CMK (cell line): ENCODE results near the gene CCDC191.

Source experiments
- DNase-seq: peaks from one replicate; pipeline ENCODE4 v3.0.0-alpha.2; 2010; ENCODE audit warnings: low read depth

Gene CCDC191

GRCh38 chr3:114056130-114057010 is at the start of gene CCDC191, which contains the start of gene QTRT2:
CCDC191 (minus strand) TSS chr3:114056526; CDS start chr3:114056466, 60 bp downstream.
QTRT2 (plus strand) TSS chr3:114056737; CDS start chr3:114065258, 8,521 bp downstream.
- DNase-seq = peak; percentile 94

GRCh38 chr3:114104414-114104813 is 48.1 kb upstream of the CCDC191 start:
- no peak for DNase-seq

- no peak for DNase-seq
Measured at GRCh38 chr3:114103858-114104257, 47.5 kb upstream of the CCDC191 start.

GRCh38 chr3:114103181-114103580 is 46.9 kb upstream of the CCDC191 start:
- no peak for DNase-seq

GRCh38 chr3:114101101-114101500 is 44.8 kb upstream of the CCDC191 start:
- no peak for DNase-seq

- no peak for DNase-seq
Measured at GRCh38 chr3:114095796-114096195, 39.5 kb upstream of the CCDC191 start.

GRCh38 chr3:114093596-114093995 is 37.3 kb upstream of the CCDC191 start:
- no peak for DNase-seq

- no peak for DNase-seq
Measured at GRCh38 chr3:114093016-114093380, 36.7 kb upstream of the CCDC191 start.

- no peak for DNase-seq
Measured at GRCh38 chr3:114092151-114093015, 36.1 kb upstream of the CCDC191 start.

- DNase-seq = no peak
Measured at GRCh38 chr3:114089675-114090074, 33.3 kb upstream of the CCDC191 start.

GRCh38 chr3:114086356-114086755 is 30.0 kb upstream of the CCDC191 start:
- DNase-seq = no peak

GRCh38 chr3:114083112-114083511 is 26.8 kb upstream of the CCDC191 start:
- DNase-seq = no peak

- DNase-seq = no peak
Measured at GRCh38 chr3:114081037-114081436, 24.7 kb upstream of the CCDC191 start.

GRCh38 chr3:114080201-114080600 is 23.9 kb upstream of the CCDC191 start:
- DNase-seq = no peak

- no peak for DNase-seq
Measured at GRCh38 chr3:114079761-114080160, 23.4 kb upstream of the CCDC191 start.

GRCh38 chr3:114078126-114078525 is 21.8 kb upstream of the CCDC191 start:
- DNase-seq = no peak

- no peak for DNase-seq
Measured at GRCh38 chr3:114076711-114077110, 20.4 kb upstream of the CCDC191 start.

GRCh38 chr3:114071786-114072185 is 15.5 kb upstream of the CCDC191 start:
- DNase-seq = no peak

GRCh38 chr3:114068336-114068735 is 12.0 kb upstream of the CCDC191 start:
- no peak for DNase-seq

- no peak for DNase-seq
Measured at GRCh38 chr3:114067804-114068203, 11.5 kb upstream of the CCDC191 start.

- no peak for DNase-seq
Measured at GRCh38 chr3:114060906-114061655, 4.8 kb upstream of the CCDC191 start.

GRCh38 chr3:114058646-114059045 is 2.3 kb upstream of the CCDC191 start:
- no peak for DNase-seq
